HAP-1 (cell line): Measurements from ENCODE around the gene PAXX.

Source experiments
- DNase-seq, 2 experiments: peaks; one replicate each; pipeline ENCODE4 v3.0.0-alpha.2; 2016 to 2020; ENCODE audit warnings: low spot score in 2 of 2
- H3K27me3 ChIP-seq: fragments of 250-450 bp; sonication (Bioruptor Pico); 2 replicates; pipeline ENCODE4 v1.5.1; 2020; ENCODE audit warnings: low read depth, mild to moderate bottlenecking, moderate library complexity
- H3K36me3 ChIP-seq: fragments of 250-450 bp; sonication (Bioruptor Pico); replicated peaks from 2 replicates; pipeline ENCODE4 v1.5.1; 2020; ENCODE audit warnings: mild to moderate bottlenecking
- H3K4me1 ChIP-seq: fragments of 250-450 bp; sonication (Bioruptor Pico); 2 replicates; pipeline ENCODE4 v1.5.1; 2020; ENCODE audit warnings: mild to moderate bottlenecking
- H3K4me3 ChIP-seq: fragments of 250-450 bp; sonication (Bioruptor Pico); 2 replicates; pipeline ENCODE4 v1.5.1; 2020; ENCODE audit warnings: mild to moderate bottlenecking, moderate library complexity
- H3K9me3 ChIP-seq: fragments of 250-450 bp; sonication (Bioruptor Pico); 2 replicates; pipeline ENCODE4 v1.5.1; 2020; ENCODE audit warnings: mild to moderate bottlenecking, moderate library complexity
- in situ Hi-C: fragments of 300-500 bp; cut with MboI; formaldehyde crosslinking; loops from 3 replicates; pipeline ENCODE4 v1.14.3; 2020; ENCODE audit warnings: low sequenced_read_pairs, inconsistent platforms, mixed read lengths

Gene PAXX

GRCh38 chr9:137039611-137040366, 47.6 kb downstream of the PAXX start:
- H3K4me3 ChIP-seq, result no peak overlapping the region
- in situ Hi-C loops, result loop anchor here (10.0 kb wide), 1 partner anchor 255 kb away; no protein-coding TSS in a partner anchor
- no peak for DNase-seq
- no peaks in the 10 kb centered on the region for H3K9me3 ChIP-seq
- H3K27me3 ChIP-seq, result peaks cover 3% of the 10 kb centered on the region; the same call in 1 of the 2 replicates
- peaks cover 12% of the 10 kb centered on the region; the same call in 1 of the 2 replicates for H3K36me3 ChIP-seq
- no peaks in the 10 kb centered on the region; the same call in 1 of the 2 replicates for H3K4me1 ChIP-seq

DNA sequence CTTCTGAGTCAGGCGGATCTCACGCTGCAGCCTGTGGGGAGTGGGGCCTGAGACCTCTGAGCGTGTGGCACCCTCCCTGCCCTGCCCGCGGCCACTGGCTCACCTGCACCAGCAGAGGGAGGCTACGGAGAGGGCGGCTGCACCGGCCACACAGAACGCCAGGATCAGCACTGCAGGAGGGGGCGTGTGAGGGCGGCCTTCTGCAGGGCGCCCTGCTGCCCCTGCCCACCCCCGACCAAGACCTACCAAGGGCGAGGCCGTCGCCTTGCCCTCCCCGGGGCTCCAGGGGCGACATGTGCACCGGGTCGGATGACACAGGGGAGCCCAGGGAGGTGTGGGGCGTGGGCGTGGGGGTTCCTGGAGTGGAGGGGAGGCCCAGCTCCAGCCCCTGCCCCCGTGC, 48.3 kb downstream of the PAXX start:
- no peaks in the 10 kb centered on the region; the same call in 1 of the 2 replicates for H3K4me1 ChIP-seq
- no peaks in the 10 kb centered on the region for H3K9me3 ChIP-seq
- H3K4me3 ChIP-seq, result no peak overlapping the region
- in situ Hi-C loops, result no loop called here
- no peak for DNase-seq
- no peaks in the 10 kb centered on the region for H3K27me3 ChIP-seq
- H3K36me3 ChIP-seq, result peaks cover 12% of the 10 kb centered on the region; the same call in 1 of the 2 replicates

DNA sequence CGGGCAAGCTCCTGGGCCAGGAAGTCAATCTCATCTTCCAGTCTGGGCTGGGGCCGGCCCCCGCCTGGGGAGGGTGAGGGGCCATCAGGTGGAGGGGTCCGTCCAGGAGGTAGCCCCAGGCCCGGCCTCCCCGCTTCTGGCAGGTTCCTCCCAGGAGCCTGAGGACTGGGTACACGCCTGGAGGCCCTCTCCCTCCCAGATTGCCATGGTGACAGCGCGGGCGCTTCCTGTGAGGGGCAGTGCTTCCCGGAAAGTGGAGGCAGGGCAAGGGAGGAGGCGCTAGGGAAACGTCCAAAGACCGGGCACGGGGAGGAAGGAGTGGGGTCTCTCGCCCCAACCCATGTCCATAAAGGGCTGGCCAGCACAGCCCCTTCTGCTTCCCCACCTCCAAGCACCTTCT, 48.9 kb downstream of the PAXX start:
- Histone ChIP-seq H3K27me3 (no peaks in the 10 kb centered on the region), H3K4me1 (no peaks in the 10 kb centered on the region; the same call in 1 of the 2 replicates), H3K9me3 (no peaks in the 10 kb centered on the region), H3K4me3 (no peak overlapping the region), H3K36me3 (peaks cover 12% of the 10 kb centered on the region; the same call in 1 of the 2 replicates)
- DNase-seq, result no peak
- in situ Hi-C loops, result no loop called here

DNA sequence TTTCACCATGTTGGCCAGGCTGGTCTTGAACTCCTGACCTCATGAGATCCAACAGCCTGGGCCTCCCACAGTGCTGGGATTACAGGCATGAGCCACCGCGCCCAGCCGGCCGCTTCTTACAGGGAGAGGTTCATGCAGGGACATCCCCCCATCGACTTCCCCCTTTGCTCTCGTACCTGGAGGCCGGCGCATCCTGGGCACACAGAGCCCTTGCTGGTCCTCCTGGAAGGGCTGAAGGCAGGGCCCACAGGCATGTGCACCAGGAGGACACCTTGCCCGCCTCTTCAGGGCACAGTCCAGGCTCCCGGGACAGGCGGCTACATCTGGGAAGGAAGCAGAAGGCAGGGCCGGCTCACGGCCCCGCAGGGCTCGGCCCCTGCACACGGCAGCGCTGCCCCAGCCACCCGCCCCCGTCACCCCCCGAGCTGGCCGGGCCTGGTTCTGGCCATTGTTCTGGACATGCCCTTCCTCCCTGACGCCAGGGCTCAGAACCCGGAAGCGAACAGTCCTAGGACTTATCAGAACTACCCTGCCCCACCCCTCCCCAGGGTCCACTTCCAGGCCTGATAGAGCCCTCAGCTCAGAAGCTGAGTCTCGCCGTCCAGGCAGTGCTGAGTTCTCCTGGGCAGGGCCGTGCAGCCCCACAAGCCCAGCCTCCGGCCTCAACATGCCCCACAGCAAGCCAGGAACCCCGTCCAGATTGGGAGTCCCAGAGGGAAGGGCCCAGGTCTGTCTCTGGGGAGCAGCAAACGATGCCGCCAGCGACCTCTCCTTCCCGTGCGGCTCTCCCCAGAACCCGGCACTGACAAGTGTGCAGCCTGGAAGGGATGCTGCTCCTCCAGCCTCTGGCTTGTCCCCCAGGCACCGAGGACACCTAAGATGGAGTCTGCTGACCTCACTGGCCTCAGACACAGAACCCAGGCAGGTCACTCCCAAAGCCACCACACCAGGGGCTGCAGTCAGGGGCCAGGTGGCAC, 50.8 kb downstream of the PAXX start:
- H3K27me3 ChIP-seq, result no peaks in the 10 kb centered on the region
- in situ Hi-C loops, result no loop called here
- H3K36me3 ChIP-seq, result peaks cover 12% of the 10 kb centered on the region; the same call in 1 of the 2 replicates
- DNase-seq, result no peak
- H3K4me1 ChIP-seq, result no peaks in the 10 kb centered on the region; the same call in 1 of the 2 replicates
- no peak overlapping the region for H3K4me3 ChIP-seq
- no peaks in the 10 kb centered on the region for H3K9me3 ChIP-seq
